GM18511 (cell line): Measurements from ENCODE around the gene RETSAT.
A peak's percentile ranks its signal among the peaks of the same experiment; 100 is the strongest.
"Not testable (repeated sequence)": the region's sequence is repeated elsewhere in the genome, so short reads cannot be mapped to it uniquely, and the experiment has no call there.

Experiments
- ATAC-seq: cut with Tn5 transposase; IDR thresholded peaks from one replicate; pipeline ENCODE4 v1.9.1; 2021; ENCODE audit warnings: mild to moderate bottlenecking, moderate library complexity; ENCODE audit not compliant: unreplicated experiment

RETSAT gene

DNA sequence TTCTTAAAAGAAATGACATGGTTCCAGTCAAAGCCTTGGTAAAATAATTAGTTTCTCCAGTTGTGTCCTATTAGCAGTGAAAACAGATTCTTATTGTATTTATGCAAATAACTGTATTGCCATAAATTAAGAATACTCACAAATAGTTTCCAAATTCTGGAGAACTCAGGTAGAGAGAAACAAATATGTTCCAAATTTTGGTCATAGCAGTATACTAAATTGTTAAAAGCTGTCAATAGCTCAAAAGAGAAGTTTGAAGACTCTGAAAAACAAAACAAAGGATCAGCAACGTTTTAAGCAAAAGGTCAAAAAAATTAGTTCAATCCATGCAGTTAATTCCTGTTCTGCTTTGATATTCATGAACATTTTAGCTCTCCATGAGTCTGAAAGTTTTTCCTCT is 25.7 kb upstream of the RETSAT start:
- ATAC-seq, result no peak

GRCh38 chr2:85378257-85378656 is 23.9 kb upstream of the RETSAT start:
- no peak for ATAC-seq

GRCh38 chr2:85377083-85377482 is 22.8 kb upstream of the RETSAT start:
- ATAC-seq, result no peak

GRCh38 chr2:85376291-85377065 is 22.1 kb upstream of the RETSAT start:
- no peak for ATAC-seq

GRCh38 chr2:85371045-85371444 is 16.7 kb upstream of the RETSAT start:
- no peak for ATAC-seq

- no peak for ATAC-seq
Observed at GRCh38 chr2:85369500-85369899, 15.2 kb upstream of the RETSAT start.

- no peak for ATAC-seq
Observed at GRCh38 chr2:85368921-85369320, 14.6 kb upstream of the RETSAT start.

- ATAC-seq, result no peak
Observed at GRCh38 chr2:85367180-85367579, 12.9 kb upstream of the RETSAT start.

DNA sequence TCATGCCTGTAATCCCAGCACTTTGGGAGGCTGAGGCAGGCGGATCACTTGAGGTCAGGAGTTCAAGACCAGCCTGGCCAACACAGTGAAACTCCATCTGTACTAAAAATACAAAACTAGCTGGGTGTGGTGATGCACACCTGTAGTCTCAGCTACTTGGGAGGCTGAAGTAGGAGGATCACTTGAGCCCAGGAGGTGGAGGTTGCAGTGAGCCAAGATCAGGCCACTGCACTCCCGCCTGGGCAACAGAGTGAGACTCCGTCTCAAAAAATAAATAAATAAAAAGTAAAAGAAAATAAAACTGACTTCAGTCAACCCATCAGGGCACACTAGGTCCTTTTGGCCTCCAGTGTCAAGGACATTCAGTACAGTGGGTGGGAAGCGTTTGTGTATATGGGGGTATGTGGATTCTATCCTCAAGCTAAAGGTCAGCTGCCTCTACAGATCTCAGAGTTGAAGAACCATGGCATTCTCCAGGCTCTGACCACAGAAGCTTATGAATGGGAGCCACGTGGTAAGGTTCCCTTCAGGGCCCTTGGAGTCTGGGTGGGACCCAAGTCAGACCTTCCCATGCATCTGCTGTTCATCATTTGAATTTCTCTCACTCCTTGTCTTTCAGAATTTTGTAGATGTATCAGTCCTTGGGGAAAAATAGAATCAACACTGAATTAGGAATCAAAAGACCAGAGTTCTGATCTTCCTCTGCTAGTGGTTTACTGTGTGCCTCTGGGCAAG is 8.5 kb upstream of the RETSAT start:
- ATAC-seq, result not testable (repeated sequence)

GRCh38 chr2:85357736-85358135 is 3.4 kb upstream of the RETSAT start:
- ATAC-seq, result no peak

DNA sequence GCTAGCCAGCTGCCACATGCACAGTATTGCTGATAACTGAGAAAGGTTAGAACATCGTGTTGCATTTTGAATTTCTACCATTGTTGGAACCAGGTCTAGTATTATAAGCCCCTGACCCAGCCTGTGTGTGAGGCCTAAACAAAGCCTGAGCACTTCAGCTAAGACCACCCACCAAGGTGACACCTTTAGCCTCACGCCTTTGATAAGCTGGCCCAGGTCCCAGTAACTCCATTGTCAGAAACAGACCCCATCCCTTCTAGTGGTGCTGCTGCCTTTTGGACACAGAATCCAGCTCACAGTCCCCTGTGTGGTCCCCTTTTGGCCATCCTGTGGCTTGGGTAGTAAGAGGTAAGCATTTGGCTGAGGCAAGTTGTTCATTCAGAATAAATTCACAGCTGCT is 1.9 kb upstream of the RETSAT start:
- no peak for ATAC-seq

GRCh38 chr2:85355521-85355920 is 1.2 kb upstream of the RETSAT start:
- ATAC-seq, result no peak

- ATAC-seq, result peak; percentile 24
Observed at GRCh38 chr2:85355073-85355410, 714 bp upstream of the RETSAT start.

GRCh38 chr2:85353876-85354285 is 447 bp downstream of the RETSAT start:
- peak; percentile 4 for ATAC-seq

DNA sequence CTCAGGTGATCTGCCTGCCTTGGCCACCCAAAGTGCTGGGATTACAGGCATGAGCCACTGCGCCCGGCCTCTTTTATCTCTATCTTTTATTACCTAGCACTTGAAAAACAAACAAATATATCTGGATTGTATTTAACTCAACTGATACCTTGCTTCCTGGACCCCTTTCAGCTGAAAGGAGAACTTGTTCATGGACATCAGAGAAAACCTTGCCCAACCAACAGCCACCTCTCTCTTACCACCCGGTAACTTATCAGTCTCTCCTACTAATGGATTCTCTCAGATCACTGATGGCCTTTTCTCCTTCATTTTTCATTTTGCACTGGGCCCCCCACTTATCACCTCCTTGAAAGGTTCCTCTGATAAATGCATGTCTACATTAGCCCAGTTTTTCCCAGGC is 6.7 kb downstream of the RETSAT start:
- no peak for ATAC-seq

GRCh38 chr2:85344356-85344954 is 9.9 kb downstream of the RETSAT start:
- no peak for ATAC-seq

- ATAC-seq, result not testable (repeated sequence)
Observed at GRCh38 chr2:85343207-85343895, 11.0 kb downstream of the RETSAT start.

- ATAC-seq, result no peak
Observed at GRCh38 chr2:85342156-85342555, 12.2 kb downstream of the RETSAT start.

DNA sequence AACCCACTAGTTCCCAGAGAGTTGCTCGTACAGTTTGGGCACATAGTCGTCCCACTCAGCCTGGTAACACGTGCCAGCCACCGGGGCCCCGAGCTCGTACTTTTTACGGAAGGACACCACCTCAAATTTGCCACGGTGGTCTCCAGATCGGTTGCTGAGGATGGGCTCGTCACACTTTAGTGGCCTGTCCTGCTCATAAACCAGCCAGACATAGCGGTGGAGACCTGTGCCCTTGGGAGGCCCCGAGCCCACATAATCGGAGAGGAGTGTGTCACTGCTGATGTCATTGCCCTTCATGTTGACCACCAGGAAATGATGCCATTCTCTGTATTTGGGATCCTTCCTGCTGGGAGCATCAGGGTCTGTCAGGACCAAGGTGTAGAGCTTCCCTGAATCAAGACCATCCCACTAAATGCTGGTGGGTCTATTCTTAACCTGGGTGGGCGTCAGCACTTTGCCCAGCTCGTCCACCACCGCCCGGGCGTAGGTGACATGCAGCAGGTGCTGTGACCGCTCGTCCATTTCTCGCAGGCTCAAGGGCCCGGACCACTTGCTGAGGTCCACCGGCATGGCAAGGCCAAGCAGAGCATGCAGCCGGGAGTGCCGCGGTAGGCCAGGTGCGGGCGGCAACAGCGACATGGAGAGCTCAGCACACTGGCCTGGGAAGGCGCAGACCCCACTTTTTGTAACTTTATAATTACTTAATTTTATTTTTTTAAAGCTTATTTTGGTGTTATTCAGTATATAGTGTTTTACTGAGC is 12.9 kb downstream of the RETSAT start:
- ATAC-seq, result no peak

DNA sequence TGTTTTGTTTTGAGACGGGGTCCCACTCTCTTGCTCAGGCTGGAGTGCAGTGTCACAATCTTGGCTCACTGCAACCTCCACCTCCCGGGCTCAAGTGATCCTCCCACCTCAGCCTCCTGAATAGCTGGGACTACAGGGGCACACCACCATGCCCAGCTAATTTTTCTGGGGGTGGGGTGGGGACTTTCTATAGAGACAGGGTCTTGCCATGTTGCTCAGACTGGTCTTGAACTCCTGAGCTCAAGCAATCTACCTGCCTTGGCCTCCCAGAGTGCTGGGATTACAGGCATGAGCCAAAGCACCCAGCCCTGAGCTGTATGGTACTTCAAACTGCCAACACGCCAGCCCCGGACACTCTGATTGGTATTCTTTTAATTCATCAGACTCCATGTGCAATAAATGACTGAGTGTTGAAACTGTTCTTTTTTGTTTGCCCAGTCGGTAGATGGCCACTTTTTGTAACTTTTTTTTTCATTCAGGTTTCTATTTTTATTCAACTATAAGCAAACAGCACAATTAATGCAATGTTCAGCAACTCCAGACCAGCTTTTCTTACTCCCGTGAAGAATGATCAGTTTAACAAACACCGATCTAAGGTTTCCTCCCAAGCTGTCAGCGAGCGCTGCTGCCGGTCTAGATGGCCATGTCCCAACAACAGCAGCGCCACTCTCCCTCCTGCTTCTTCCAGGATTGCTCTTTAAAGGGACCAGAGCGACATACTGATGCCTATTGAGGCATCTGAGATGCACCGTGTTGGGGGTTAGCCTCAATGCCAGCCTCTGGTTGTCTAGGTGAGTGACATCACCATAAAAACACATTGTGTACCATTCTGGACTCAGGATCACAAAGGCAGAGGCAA is 14.1 kb downstream of the RETSAT start:
- no peak for ATAC-seq
